Pancreas (tissue), 10 donors: ENCODE measurements around the gene AQP11. TPM values are rescaled to one million over a fixed set of nuclear protein-coding genes. Genes with fewer than 3 reads are reported as not detected.

ENCODE experiments used
- ATAC-seq, 4 donors: fragments of 200-7000 bp; cut with Tn5 transposase; one replicate each; pipeline versions ENCODE4 v1.8.0 to v1.9.1; 2020; ENCODE audit warnings: mild to moderate bottlenecking in 4 of 4, moderate library complexity in 4 of 4
- DNase-seq, 6 donors: peaks; one replicate each; pipeline ENCODE4 v3.0.0-alpha.2; 2020
- FAIRE-seq: peaks from 2 replicates; lab custom pipeline; 2012; peaks lifted over from hg19 to GRCh38; lab: Jason Lieb, UNC
- H3K27ac ChIP-seq, 4 donors: fragments of 200-600 bp; sonication (generic); 1 replicate in 3 of 4; 2 replicates in 1 of 4; pipeline versions ENCODE4 v1.5.0 to v1.8.0; 2020
- H3K27me3 ChIP-seq, 4 donors: fragments of 200-600 bp; one replicate each; pipeline ENCODE4 v1.8.0; 2021
- H3K36me3 ChIP-seq, 3 donors: fragments of 200-600 bp; sonication (generic) in 1 of 3; one replicate each; pipeline versions ENCODE4 v1.5.0 to v1.8.0; 2020 to 2021
- H3K4me1 ChIP-seq, 3 donors: fragments of 200-600 bp; one replicate each; pipeline ENCODE4 v1.8.0; 2021
- H3K4me3 ChIP-seq, 4 donors: fragments of 200-600 bp; sonication (generic) in 2 of 4; one replicate each; pipeline versions ENCODE4 v1.5.0 to v1.8.0; 2020 to 2021
- H3K9me3 ChIP-seq, 4 donors: fragments of 200-600 bp; one replicate each; pipeline ENCODE4 v1.8.0; 2021
- CTCF ChIP-seq, 4 donors: fragments of 200-600 bp; sonication (generic) in 3 of 4; IDR thresholded peaks; one replicate each; pipeline versions ENCODE4 v1.5.0 to v1.8.0; 2021; ENCODE audit warnings: antibody characterized with exemption in 4 of 4
- WGBS, 2 donors: extraction: QIAGEN DNeasy Blood & Tissue Kit; methylation state at CpG; one replicate each; pipeline ENCODE4 v1.1.7; 2013; 5-methylcytosine and 5-hydroxymethylcytosine counted together
- intact Hi-C, 3 donors: fragments of 100-400 bp; cut with DNase I; formaldehyde crosslinking; loops; one replicate each; pipeline versions ENCODE4 v1.11.1 to v1.14.2; 2022
- polyA plus RNA-seq, 2 donors: library from polyadenylated mRNA; stranded (reverse); fragments of 200-250 nt; gene quantifications; one replicate each; pipeline ENCODE4 v1.2.3, GENCODE V29; 2013
- total RNA-seq, 6 donors: library from RNA; stranded (reverse); fragmentation: NEBNext Ultra II Directional in 4 of 6; extraction: Animal tissue kit (Norgen Biotek cat#: 25700) in 4 of 6; gene quantifications; one replicate each; pipeline versions ENCODE4 v1.2.1 to v1.2.4, GENCODE V29; 2021 to 2023
- donor health status: healthy with polysubstance abuse.
- donor health status: DM: no; HTN: no; CAD: no; lungs with moderate emphysema.
- donor health status: DM: no; HTN: no; CAD: no.
- donor health status: control.
- donor health status: control.
- donor health status: Bipolar disorder and iron deficiency.
- donor health status: DM: yes; HTN: yes; CAD: no.
- donor health status: DM: no; HTN: no; CAD: no.
- donor health status: DM: no; HTN: no; CAD: no.
- donor health status: DM: yes; HTN: yes; CAD: no.

AQP11 gene
- total and polyA plus RNA-seq, 8 donors, result 0.41 to 2.3 (median 0.95) TPM

- no peaks in the 10 kb centered on the region for H3K36me3 ChIP-seq
- no peak for DNase-seq
- no peak overlapping the region for H3K27ac ChIP-seq
- intact Hi-C loops, result no loop called here
- H3K4me3 ChIP-seq, result no peak overlapping the region
- no peaks in the 10 kb centered on the region for H3K27me3 ChIP-seq
- WGBS, 2 donors, result 72 to 75% methylated on average over 4 of the region's 4 CpGs
- H3K4me1 ChIP-seq, result no peaks in the 10 kb centered on the region
- FAIRE-seq, result no peak
- no peak for ATAC-seq
- no peak for TF ChIP-seq CTCF (IDR thresholded peaks at IDR 0.05)
- no peaks in the 10 kb centered on the region for H3K9me3 ChIP-seq
These were observed 68.7 kb downstream of the AQP11 start for GRCh38 chr11:77658213-77659013.

Other genes with a start within 250 kb of the AQP11 start
- 10 to 100 TPM; 18.0 to 40.0 (median 22.3) TPM for gene PAK1, start 115.9 kb upstream of the AQP11 start, total RNA-seq
- 10 to 100 TPM in 1 of 2 donors, 1 to 10 TPM in 1; 9.0 to 15.1 TPM for gene PAK1, start 115.9 kb upstream of the AQP11 start, polyA plus RNA-seq
- 10 to 100 TPM; 47.6 to 65.8 (median 54.9) TPM for gene CLNS1A, start 47.8 kb downstream of the AQP11 start, total RNA-seq
- gene CLNS1A, start 47.8 kb downstream of the AQP11 start, polyA plus RNA-seq, result 10 to 100 TPM; 31.1 to 46.7 TPM
- 10 to 100 TPM; 17.2 to 34.3 (median 24.3) TPM for gene RSF1, start 230.8 kb downstream of the AQP11 start, total RNA-seq
- gene RSF1, start 230.8 kb downstream of the AQP11 start, polyA plus RNA-seq, result 1 to 10 TPM; 5.6 to 8.4 TPM
- 10 to 100 TPM in 5 of 6 donors, 1 to 10 TPM in 1; 9.0 to 17.8 (median 10.9) TPM for gene AAMDC, start 231.2 kb downstream of the AQP11 start, total RNA-seq
- gene AAMDC, start 231.2 kb downstream of the AQP11 start, polyA plus RNA-seq, result 10 to 100 TPM; 26.0 to 43.6 TPM